Testis (tissue), 3 donors: ENCODE results near the gene OXNAD1. TPM values are rescaled to one million over a fixed set of nuclear protein-coding genes. Genes with fewer than 3 reads are reported as not detected.

ENCODE experiments used
- DNase-seq: peaks from one replicate; pipeline ENCODE4 v3.0.0-alpha.2; 2019
- H3K27ac ChIP-seq, 2 donors: fragments of 200-600 bp; sonication (generic); one replicate each; pipeline ENCODE4 v1.5.1; 2019
- H3K27me3 ChIP-seq: fragments of 200-600 bp; sonication (generic); one replicate; pipeline ENCODE4 v1.5.1; 2019
- H3K36me3 ChIP-seq: fragments of 200-600 bp; sonication (generic); one replicate; pipeline ENCODE4 v1.5.1; 2017; ENCODE audit warnings: low read depth; ENCODE audit errors: missing control alignments
- H3K4me1 ChIP-seq: fragments of 200-600 bp; sonication (generic); one replicate; pipeline ENCODE4 v1.5.1; 2019
- H3K4me3 ChIP-seq, 2 donors: fragments of 200-600 bp; sonication (generic); one replicate each; pipeline ENCODE4 v1.5.1; 2017 to 2019
- H3K9me3 ChIP-seq: fragments of 200-600 bp; sonication (generic); one replicate; pipeline ENCODE4 v1.5.1; 2017
- CTCF ChIP-seq, 3 experiments: fragments of 450-650 bp in 2 of 3; fragments of 200-600 bp in 1 of 3; sonication (generic) in 1 of 3; IDR thresholded peaks; one replicate each; pipeline ENCODE4 v1.5.1; 2016 to 2019; ENCODE audit warnings: antibody characterized with exemption in 3 of 3, mild to moderate bottlenecking in 2 of 3, moderate library complexity in 1 of 3
- POLR2A ChIP-seq: fragments of 450-650 bp; IDR thresholded peaks from one replicate; pipeline ENCODE4 v1.6.1; 2017; ENCODE audit warnings: antibody characterized with exemption, mild to moderate bottlenecking, moderate library complexity
- WGBS, 2 donors: methylation state at CpG; one replicate each; pipeline ENCODE4 v1.1.5; 2018; 5-methylcytosine and 5-hydroxymethylcytosine counted together
- intact Hi-C: fragments of 100-400 bp; cut with DNase I; formaldehyde crosslinking; loops from one replicate; pipeline ENCODE4 v1.15.1; 2023; ENCODE audit warnings: low total_unique reads
- polyA plus RNA-seq: library from polyadenylated mRNA; stranded (reverse); fragments of 350-450 nt; fragmentation: Illumina TruSeq; extraction: RNeasy Lipid Tissue Mini Kit (QIAGEN cat#74804); gene quantifications from one replicate; pipeline ENCODE4 v1.2.3, GENCODE V29; 2014; ENCODE audit warnings: low read depth, low replicate concordance; ENCODE audit not compliant: insufficient read depth
- total RNA-seq, 2 donors: library from RNA; depleted of rRNA; stranded (reverse); fragments of >200 nt; gene quantifications; one replicate each; pipeline ENCODE4 v1.2.3, GENCODE V29; 2016

Gene OXNAD1
- total and polyA plus RNA-seq, 3 donors from 2014 or later, result 11.8 to 31.2 (median 27.3) TPM

GRCh38 chr3:16272588-16272987, 7.6 kb downstream of the OXNAD1 start:
- H3K9me3 ChIP-seq, result no peaks in the 10 kb centered on the region
- no peak for TF ChIP-seq CTCF (IDR thresholded peaks at IDR 0.05)
- no peak for TF ChIP-seq POLR2A
- H3K4me3 ChIP-seq, result no peak overlapping the region
- 90 to 94% methylated on average over 1 of the region's 1 CpG for WGBS, 2 donors
- DNase-seq, result no peak
- no peaks in the 10 kb centered on the region for H3K36me3 ChIP-seq
- intact Hi-C loops, result no loop called here
- no peaks in the 10 kb centered on the region for H3K27me3 ChIP-seq
- no peak overlapping the region for H3K27ac ChIP-seq
- peaks cover 8% of the 10 kb centered on the region for H3K4me1 ChIP-seq

DNA sequence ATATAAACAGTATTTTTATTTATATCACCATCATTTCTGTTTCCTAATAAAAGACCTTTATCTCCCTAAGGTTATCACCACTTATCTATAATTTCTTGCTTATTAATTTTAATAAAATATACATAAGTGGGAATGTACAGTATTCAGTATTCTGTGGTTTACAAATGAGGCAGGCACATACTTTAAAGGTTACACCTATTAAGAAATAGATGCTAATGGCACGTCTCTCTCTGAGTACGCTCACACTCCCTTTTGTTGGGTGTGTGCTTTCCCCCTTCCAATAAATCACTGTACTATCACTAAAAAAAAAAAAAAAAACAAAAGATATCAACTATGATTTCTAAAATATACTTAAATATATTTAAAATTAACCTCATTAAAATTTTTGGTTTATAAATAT, 8.9 kb downstream of the OXNAD1 start:
- 93 to 97% methylated on average over 2 of the region's 2 CpGs for WGBS, 2 donors
- Histone ChIP-seq H3K27ac (no peak overlapping the region), H3K36me3 (no peaks in the 10 kb centered on the region), H3K27me3 (no peaks in the 10 kb centered on the region), H3K4me3 (no peak overlapping the region), H3K4me1 (no peaks in the 10 kb centered on the region), H3K9me3 (no peaks in the 10 kb centered on the region)
- DNase-seq, result no peak
- intact Hi-C loops, result no loop called here
- no peak for TF ChIP-seq POLR2A
- no peak for TF ChIP-seq CTCF (IDR thresholded peaks at IDR 0.05)

DNA sequence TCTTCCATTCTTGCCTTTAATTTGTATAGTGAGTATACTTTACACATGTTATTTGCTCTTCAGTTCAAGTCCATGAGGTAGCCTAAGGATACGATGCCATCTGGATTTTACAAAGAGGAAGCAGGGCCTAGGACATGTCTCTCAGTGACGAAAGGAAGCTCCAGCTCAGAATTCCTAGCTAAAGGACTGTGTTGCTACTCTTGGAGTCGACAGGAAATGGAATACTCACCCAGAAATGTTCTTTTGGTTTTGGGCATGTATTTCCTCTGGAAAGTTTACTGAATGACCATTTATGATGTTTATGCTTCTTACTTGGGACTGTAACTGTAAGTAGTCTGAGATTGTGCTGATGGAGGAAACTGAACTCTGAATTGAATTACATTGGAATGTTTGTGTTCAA, 12.5 kb downstream of the OXNAD1 start:
- intact Hi-C loops, result no loop called here
- WGBS, 2 donors, result 85 to 92% methylated on average over 3 of the region's 3 CpGs
- TF ChIP-seq CTCF (IDR thresholded peaks at IDR 0.05) (no peak), POLR2A (no peak)
- H3K27ac ChIP-seq, result no peak overlapping the region
- no peaks in the 10 kb centered on the region for H3K27me3 ChIP-seq
- no peak overlapping the region for H3K4me3 ChIP-seq
- no peaks in the 10 kb centered on the region for H3K9me3 ChIP-seq
- H3K36me3 ChIP-seq, result no peaks in the 10 kb centered on the region
- no peaks in the 10 kb centered on the region for H3K4me1 ChIP-seq
- DNase-seq, result no peak

GRCh38 chr3:16279010-16279801, 14.2 kb downstream of the OXNAD1 start:
- TF ChIP-seq CTCF (IDR thresholded peaks at IDR 0.05), result no peak
- no peak for TF ChIP-seq POLR2A
- Histone ChIP-seq H3K4me1 (no peaks in the 10 kb centered on the region), H3K9me3 (no peaks in the 10 kb centered on the region), H3K27ac (no peak overlapping the region), H3K36me3 (no peaks in the 10 kb centered on the region), H3K4me3 (no peak overlapping the region), H3K27me3 (no peaks in the 10 kb centered on the region)
- intact Hi-C loops, result no loop called here
- no peak for DNase-seq
- 62% methylated on average over 3 of the region's 3 CpGs for WGBS, 2 donors

DNA sequence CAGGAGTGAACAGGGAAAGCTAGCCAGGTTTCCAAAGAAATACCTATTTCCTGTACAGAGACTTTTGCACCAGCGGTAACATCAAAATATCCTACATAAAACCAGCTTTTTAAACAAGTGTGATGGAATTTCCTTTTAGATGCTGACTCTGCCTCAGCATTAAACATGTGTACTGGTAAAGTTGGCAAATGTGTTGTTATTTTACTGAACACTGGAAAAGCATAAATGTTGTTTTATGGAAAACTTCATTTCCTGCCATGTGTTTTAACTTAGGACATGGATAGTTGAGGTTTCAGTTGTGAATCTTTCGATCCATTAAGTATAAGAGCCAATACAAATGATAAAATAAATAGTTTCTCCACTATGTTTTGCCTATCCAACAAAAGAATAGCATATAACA, 15.7 kb downstream of the OXNAD1 start:
- intact Hi-C loops, result loop anchor here (10.0 kb wide), 1 partner anchor 264 kb away; no protein-coding TSS in a partner anchor
- no peaks in the 10 kb centered on the region for H3K27me3 ChIP-seq
- DNase-seq, result no peak
- no peak overlapping the region for H3K27ac ChIP-seq
- 90 to 97% methylated on average over 2 of the region's 2 CpGs for WGBS, 2 donors
- TF ChIP-seq POLR2A, result no peak
- no peak for TF ChIP-seq CTCF (IDR thresholded peaks at IDR 0.05)
- no peaks in the 10 kb centered on the region for H3K36me3 ChIP-seq
- no peaks in the 10 kb centered on the region for H3K9me3 ChIP-seq
- H3K4me3 ChIP-seq, result no peak overlapping the region
- no peaks in the 10 kb centered on the region for H3K4me1 ChIP-seq
